HG03442 (cell line): Measurements from ENCODE around the gene KLK10.

Experiments
- ATAC-seq: cut with Tn5 transposase; IDR thresholded peaks from one replicate; pipeline ENCODE4 v1.9.1; 2021; ENCODE audit warnings: mild to moderate bottlenecking, moderate library complexity; ENCODE audit not compliant: unreplicated experiment

KLK10 gene

GRCh38 chr19:51019544-51019925 is at the start of gene KLK10:
TSS of gene KLK10 (minus strand) at chr19:51019709. CDS start at chr19:51019130, 579 bp downstream.
- ATAC-seq: no peak

- ATAC-seq: no peak
Measured at GRCh38 chr19:51066393-51067186, 47.1 kb upstream of the KLK10 start.

GRCh38 chr19:51065221-51065960 is 45.9 kb upstream of the KLK10 start:
- ATAC-seq: no peak

- no peak for ATAC-seq
Measured at GRCh38 chr19:51064534-51065220, 45.2 kb upstream of the KLK10 start, which contains the start of gene KLK13. TSS of gene KLK13 (minus strand) at chr19:51065092. CDS start at chr19:51065067, 25 bp downstream.

GRCh38 chr19:51063664-51064063 is 44.2 kb upstream of the KLK10 start:
- no peak for ATAC-seq

GRCh38 chr19:51060973-51061372 is 41.5 kb upstream of the KLK10 start:
- no peak for ATAC-seq

GRCh38 chr19:51060336-51060735 is 40.8 kb upstream of the KLK10 start:
- no peak for ATAC-seq

- no peak for ATAC-seq
Measured at GRCh38 chr19:51059715-51060114, 40.2 kb upstream of the KLK10 start.

- ATAC-seq: no peak
Measured at GRCh38 chr19:51055866-51056265, 36.4 kb upstream of the KLK10 start.

GRCh38 chr19:51047031-51047335 is 27.5 kb upstream of the KLK10 start:
- no peak for ATAC-seq

GRCh38 chr19:51044327-51044726 is 24.8 kb upstream of the KLK10 start:
- ATAC-seq: no peak

- ATAC-seq: no peak
Measured at GRCh38 chr19:51043497-51043896, 24.0 kb upstream of the KLK10 start.

- ATAC-seq: no peak
Measured at GRCh38 chr19:51040151-51040550, 20.6 kb upstream of the KLK10 start.

GRCh38 chr19:51036519-51036918 is 17.0 kb upstream of the KLK10 start:
- no peak for ATAC-seq

GRCh38 chr19:51034704-51035103 is 15.2 kb upstream of the KLK10 start, which contains the start of gene KLK12:
TSS of gene KLK12 (minus strand) at chr19:51035002. CDS start at chr19:51034621, 381 bp downstream.
- no peak for ATAC-seq

GRCh38 chr19:51031880-51032225 is 12.3 kb upstream of the KLK10 start:
- no peak for ATAC-seq

GRCh38 chr19:51031220-51031879 is 11.8 kb upstream of the KLK10 start:
- ATAC-seq: no peak

GRCh38 chr19:51030631-51031030 is 11.1 kb upstream of the KLK10 start:
- no peak for ATAC-seq

GRCh38 chr19:51029718-51030117 is 10.2 kb upstream of the KLK10 start:
- no peak for ATAC-seq

GRCh38 chr19:51027873-51028272 is 8.4 kb upstream of the KLK10 start:
- no peak for ATAC-seq

- no peak for ATAC-seq
Measured at GRCh38 chr19:51027126-51027806, 7.8 kb upstream of the KLK10 start.
